Activated CD8-positive, alpha-beta memory T cell treated with anti-CD3 and anti-CD28 coated beads, Interleukin-2, amount 50 U/mL, for 24 hours (primary cell): Measurements from ENCODE around the gene HHIPL2.
"Not testable (repeated sequence)": the region's sequence is repeated elsewhere in the genome, so short reads cannot be mapped to it uniquely, and the experiment has no call there.

Experiments used
- DNase-seq: peaks from one replicate; pipeline ENCODE4 v3.0.0-alpha.2; 2020; ENCODE audit errors: extremely low read depth

HHIPL2 gene

DNA sequence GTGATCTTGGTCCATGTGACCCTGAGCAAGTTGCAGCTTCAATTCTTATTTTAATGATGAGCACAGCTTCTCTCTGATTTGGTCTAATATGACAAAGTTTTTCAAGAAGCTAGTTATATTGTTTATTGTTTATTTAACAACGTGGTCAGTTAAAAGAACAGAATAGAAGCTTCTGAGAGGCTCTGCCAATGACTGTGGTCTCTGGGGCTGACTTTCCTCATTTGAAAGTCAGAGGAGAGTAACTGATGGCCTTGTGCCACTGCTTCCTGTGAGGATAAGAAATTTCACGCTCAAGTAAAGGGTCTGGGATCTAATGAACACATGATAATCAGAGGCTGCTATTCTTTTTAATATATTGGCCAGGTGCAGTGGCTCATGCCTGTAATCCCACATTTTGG lies 7.3 kb downstream of the HHIPL2 start:
- no peak for DNase-seq

- DNase-seq: no peak
Measured at GRCh38 chr1:222539951-222540597, 7.8 kb downstream of the HHIPL2 start.

DNA sequence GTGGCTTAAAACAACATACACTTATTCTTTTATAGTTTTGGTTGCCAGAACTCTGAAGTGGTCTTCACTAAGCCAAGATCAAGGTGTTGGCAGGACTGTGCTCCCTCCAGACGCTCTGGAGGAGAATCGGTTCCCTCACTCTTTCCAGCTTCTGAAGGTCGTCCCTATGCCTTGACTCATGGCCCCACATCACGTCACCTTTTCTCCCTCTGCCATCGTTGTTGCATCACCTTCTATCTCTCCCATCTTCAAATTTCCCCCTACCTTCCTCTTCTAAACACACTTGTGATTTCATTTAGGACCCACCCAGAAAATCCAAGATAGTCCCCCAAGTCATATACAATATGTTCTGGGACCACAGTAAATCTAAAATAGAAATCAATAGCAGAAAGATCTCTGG lies 12.4 kb downstream of the HHIPL2 start:
- DNase-seq: no peak

- DNase-seq: no peak
Measured at GRCh38 chr1:222530852-222531251, 17.1 kb downstream of the HHIPL2 start.

DNA sequence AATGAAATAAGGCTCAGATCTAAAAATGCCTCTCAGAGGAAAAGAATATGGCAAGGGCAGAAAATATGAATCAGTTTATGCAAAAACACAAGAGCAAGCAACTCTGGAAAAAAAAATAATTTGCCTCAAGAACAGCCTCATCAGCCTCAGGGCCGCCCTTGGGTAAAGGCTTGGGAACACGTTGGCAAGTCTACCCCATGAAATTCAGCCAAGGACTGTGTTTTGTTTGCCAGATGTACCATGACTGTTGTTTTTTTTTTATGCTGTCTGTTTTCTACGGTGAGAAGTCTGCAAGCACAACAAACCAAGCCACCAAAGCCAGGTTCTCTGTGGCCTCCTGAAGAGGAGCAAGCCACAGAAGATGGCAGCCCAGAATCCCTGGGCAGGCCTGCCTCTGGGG lies 18.0 kb downstream of the HHIPL2 start:
- DNase-seq: no peak

GRCh38 chr1:222529181-222529580 lies 18.7 kb downstream of the HHIPL2 start:
- DNase-seq: no peak

DNA sequence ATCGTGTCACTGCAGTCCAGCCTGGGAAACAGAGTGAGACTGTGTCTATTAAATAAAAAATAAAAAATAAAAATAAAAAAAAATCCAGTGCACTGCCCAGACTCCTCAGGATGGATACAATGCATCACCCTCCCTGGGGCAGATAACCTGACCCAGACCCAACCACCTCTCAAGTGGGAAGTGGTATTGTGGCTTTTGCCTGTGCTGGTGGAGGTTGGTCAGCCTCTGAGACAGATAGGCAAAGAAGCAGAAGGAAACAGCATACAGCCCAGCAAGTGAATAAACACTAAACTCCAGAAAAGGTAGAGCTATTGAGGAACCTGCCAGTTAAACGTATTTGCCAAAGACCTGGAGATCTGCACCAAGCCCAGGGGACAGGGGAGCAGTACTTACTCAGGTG lies 22.0 kb downstream of the HHIPL2 start:
- no peak for DNase-seq

- DNase-seq: no peak
Measured at GRCh38 chr1:222523852-222524251, 24.1 kb downstream of the HHIPL2 start.

DNA sequence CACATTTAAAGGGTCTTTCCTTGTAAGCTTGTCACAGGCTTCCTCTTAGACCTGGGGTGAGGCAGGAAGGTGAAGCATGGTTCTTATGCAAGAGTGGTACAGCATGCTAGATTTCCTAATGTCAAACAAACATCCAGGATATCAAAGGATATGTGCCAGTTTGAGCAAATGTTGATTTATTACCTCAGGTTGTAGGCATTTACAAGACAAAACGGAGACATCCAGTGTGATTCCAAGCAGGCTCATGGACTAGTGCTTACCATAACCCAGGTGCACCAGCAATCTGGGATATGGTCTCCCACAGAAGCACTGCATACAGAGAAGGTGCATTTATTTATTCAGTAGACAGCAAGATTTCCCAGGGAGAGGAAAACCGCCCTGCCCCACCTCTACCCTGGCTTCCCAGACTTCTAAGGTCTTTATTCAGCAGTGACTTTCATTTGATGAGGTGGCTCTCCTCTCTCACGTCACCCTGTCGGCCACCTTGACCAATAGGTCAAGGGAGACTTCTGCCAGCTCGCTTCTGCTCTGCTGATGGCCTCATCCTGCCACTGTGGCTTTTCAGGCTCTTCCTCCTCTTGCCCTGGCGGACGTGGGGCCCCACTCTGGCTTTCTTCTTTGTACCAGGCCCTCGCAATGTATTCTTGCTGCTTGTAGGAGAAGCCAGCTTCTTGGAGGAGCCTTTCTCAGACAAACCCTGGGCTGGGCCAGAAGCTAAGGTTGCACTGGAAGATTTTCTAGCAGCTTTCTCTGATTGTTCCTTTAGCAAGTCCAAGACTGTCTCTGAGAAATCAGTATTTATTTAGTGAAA lies 25.6 kb downstream of the HHIPL2 start:
- no peak for DNase-seq

DNA sequence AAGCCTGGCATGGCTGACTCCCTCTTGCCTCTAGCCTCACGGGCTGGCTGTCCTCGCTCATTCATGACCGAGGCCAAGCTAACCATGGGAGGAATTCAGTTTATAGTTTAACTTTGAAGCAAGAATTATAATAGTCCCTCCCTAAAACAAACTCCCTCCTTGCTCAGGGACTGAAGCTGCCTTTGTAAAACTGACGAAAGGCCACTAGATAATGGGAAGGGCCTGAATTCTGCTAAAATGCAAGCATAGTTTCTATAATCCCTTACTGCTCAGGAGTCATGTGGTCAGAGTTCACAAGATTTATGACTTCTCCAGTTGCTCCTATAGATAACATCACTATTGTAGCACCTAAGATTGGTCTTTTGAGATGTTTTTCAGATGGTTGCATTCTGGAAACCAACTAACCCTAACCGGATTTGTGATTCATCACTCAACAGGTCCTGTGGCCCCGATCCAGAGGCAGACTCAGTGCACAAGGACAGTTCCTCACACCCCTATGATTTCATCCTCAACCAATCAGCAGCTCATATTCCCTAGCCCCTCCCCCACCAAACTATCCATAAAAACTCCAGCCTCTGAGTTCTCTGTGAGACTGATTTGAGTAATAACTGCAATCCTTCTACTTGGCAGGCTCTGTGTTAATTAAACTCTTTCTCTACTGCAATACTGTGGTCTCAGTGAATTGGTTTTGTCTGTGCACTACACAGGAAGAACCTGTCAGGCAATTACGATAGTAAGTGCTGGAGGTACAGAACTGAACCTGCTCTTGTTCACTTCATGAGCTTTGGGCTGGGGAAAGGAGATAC lies 26.4 kb downstream of the HHIPL2 start:
- DNase-seq: no peak

GRCh38 chr1:222489496-222489895 lies 58.4 kb downstream of the HHIPL2 start:
- not testable (repeated sequence) for DNase-seq

DNA sequence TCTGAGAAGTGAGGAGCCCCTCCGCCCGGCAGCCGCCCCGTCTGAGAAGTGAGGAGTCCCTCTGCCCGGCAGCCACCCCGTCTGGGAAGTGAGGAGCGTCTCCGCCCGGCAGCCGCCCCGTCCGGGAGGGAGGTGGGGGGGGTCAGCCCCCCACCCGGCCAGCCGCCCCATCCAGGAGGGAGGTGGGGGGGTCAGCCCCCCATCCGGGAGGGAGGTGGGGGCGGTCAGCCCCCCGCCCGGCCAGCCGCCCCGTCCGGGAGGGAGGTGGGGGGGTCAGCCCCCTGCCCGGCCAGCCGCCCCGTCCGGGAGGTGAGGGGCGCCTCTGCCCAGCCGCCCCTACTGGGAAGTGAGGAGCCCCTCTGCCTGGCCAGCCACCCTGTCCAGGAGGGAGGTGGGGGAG lies 60.1 kb downstream of the HHIPL2 start:
- DNase-seq: not testable (repeated sequence)

DNA sequence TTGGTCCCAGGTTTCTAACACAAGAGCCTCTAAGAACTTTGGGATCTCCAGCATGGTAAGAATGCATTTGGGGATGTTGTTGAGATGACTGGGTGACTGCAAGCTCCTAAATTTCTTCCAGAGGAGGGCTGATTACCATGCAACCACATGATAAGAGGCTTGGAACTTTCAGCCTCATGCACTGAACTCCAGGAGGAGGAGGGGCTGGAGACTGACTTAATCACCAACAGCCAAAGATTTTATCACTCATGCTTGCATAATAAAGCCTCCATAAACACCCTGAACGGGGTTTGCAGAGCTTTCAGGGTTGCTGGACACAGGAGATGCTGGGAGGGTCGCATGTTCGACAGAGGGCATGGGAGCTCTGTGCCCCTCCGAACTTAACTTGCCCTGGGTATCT lies 63.9 kb downstream of the HHIPL2 start:
- not testable (repeated sequence) for DNase-seq

- not testable (repeated sequence) for DNase-seq
Measured at GRCh38 chr1:222479567-222479966, 68.3 kb downstream of the HHIPL2 start.

GRCh38 chr1:222476436-222476835 lies 71.5 kb downstream of the HHIPL2 start:
- not testable (repeated sequence) for DNase-seq

DNA sequence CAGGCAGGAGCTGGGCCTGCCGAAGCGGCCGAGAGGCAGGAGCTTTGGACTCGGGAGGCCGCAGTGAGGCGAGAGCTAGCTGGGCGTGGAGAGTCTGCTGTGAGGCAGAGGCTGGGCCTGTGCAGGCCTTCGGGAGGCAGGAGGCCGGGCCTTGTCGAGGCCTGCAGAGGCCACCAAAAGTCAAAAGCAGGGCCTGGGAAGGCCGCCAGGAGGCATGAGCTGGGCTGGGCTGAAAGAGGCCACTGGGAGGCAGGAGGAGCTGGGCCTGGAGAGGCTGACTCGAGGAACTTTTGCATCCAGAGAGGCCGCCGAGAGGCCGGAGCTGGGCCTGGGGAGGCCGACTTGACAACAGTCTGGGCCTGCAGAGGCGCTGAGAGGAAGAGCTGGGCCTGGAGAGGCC lies 74.2 kb downstream of the HHIPL2 start:
- DNase-seq: not testable (repeated sequence)

- not testable (repeated sequence) for DNase-seq
Measured at GRCh38 chr1:222472776-222473540, 74.9 kb downstream of the HHIPL2 start.
